LNCAP (cell line): ENCODE measurements around the gene LIM2.

Experiments
- TF ChIP-seq, protein P1 (sequence below): fragments of 450-650 bp; IDR thresholded peaks from 2 replicates; pipeline ENCODE4 v1.5.1; 2017; ENCODE audit warnings: mild to moderate bottlenecking

LIM2 gene

GRCh38 chr19:51354742-51355148 lies 33.0 kb downstream of the LIM2 start:
- TF ChIP-seq, protein P1, sequence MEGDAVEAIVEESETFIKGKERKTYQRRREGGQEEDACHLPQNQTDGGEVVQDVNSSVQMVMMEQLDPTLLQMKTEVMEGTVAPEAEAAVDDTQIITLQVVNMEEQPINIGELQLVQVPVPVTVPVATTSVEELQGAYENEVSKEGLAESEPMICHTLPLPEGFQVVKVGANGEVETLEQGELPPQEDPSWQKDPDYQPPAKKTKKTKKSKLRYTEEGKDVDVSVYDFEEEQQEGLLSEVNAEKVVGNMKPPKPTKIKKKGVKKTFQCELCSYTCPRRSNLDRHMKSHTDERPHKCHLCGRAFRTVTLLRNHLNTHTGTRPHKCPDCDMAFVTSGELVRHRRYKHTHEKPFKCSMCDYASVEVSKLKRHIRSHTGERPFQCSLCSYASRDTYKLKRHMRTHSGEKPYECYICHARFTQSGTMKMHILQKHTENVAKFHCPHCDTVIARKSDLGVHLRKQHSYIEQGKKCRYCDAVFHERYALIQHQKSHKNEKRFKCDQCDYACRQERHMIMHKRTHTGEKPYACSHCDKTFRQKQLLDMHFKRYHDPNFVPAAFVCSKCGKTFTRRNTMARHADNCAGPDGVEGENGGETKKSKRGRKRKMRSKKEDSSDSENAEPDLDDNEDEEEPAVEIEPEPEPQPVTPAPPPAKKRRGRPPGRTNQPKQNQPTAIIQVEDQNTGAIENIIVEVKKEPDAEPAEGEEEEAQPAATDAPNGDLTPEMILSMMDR: no peak

DNA sequence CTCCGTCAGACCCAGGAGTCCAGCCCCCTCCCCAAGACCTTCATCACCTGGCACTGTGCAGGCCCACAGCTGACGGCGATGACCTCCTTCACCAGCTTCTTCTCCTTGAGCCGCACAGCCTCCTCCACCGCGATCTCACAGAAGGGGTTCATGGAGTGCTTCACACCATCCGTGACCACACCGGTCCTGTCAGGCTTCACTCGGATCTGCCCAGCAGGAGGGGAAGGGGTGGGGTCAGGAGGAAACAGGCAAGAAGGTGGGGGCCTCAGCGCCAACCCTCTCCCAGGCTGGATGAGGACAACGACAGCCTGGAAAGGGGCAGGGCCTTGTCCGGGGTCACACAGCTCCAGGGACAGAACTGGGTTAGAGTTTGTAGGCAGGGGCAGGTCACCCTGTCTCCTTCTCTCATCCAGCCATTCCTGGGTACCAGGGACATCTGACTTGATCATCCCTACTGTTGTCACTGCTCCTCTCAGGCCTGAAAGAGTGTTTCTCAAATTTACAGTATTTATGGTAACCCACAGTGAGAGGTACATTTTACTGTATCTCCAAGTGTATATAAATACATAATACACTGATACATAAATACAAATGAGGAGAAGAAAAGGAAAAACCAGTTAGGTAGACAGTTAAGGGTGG lies 33.6 kb downstream of the LIM2 start:
- TF ChIP-seq, protein P1: no peak

DNA sequence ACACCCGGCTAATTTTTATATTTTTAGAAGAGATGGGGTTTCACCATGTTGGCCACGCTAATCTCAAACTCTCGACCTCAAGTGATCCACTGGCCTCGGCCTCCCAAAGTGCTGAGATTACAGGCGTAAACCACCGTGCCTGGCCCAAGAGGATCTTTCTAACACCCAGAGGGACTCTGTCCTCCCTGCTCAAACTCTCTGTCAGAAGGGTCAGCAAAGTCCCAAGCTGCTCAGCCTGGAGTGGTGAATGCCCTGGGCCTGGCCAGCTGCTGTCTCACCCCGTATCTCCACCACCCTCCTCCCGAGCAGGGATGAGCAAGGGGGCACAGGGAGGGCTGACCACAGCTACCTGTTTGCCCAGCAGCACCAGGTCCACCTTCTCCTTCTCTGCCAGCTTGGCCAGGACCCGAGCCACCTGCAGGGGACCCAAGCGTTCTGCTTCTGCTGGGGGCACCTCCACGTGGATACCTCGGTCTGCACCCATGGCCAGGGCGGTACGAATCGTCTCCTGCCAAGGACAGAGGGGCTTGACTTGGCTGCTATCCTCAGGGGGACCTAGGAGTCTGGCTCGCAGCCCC lies 34.9 kb downstream of the LIM2 start:
- TF ChIP-seq, protein P1: no peak

GRCh38 chr19:51351266-51351990 lies 36.3 kb downstream of the LIM2 start:
- TF ChIP-seq, protein P1: no peak

DNA sequence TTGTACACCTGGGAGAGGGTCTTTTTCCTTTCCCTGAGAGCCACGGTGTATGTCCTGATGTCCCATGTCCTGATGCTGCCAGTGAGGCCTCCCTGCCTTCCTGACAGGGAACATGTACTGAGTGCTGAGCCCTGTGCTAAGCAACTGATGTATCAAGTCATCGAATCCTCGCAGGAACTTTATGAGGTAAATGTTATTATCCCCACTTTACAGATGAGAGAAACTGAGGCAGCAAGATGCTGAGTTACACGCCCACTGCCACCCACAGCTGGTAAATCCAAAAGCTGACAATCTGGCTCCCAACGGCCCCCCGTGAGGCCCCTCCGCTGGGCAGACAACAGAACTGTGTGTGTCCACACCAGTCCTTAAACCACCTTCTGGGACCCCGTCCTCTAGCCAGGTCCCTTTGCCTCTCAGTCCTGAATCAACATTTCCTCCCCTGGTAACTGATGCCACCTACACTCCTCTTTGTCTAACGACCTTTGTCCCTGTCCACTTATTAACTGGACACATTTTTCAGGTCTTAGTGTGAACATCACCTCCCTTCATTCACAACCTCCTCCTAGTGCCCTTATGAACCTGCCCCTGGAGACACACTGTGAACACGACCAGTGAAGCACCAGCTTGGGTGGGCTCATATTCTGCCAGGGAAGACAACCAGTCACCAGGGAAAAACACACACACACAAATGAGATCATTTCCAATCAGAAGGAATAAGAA lies 40.4 kb downstream of the LIM2 start:
- TF ChIP-seq, protein P1: no peak

GRCh38 chr19:51346742-51347141 lies 41.0 kb downstream of the LIM2 start:
- TF ChIP-seq, protein P1: no peak

GRCh38 chr19:51345076-51345620 lies 42.6 kb downstream of the LIM2 start:
- TF ChIP-seq, protein P1: no peak
